AG04449 (cell line): ENCODE results near the gene PREX1.

ENCODE experiments used
- CTCF ChIA-PET: fragments of 350-600 bp; formaldehyde crosslinking; extraction: SDS; loops from one replicate; lab custom pipeline; 2021; ENCODE audit warnings: antibody characterized with exemption; lab: Yijun Ruan, JAX
- POLR2A ChIA-PET: fragments of 400-600, 350-600 bp; formaldehyde crosslinking; extraction: SDS; loops from one replicate; lab custom pipeline; 2020; ENCODE audit warnings: antibody characterized with exemption, inconsistent platforms; lab: Yijun Ruan, JAX
- DNase-seq: peaks from one replicate; pipeline ENCODE4 v3.0.0-alpha.2; 2010; ENCODE audit warnings: low read depth, low spot score
- H3K4me3 ChIP-seq: 2 replicates; pipeline ENCODE4 v1.5.1; 2011; ENCODE audit warnings: low read depth, mild to moderate bottlenecking, control low read depth, low read length
- TF ChIP-seq, protein P1 (sequence below): IDR thresholded peaks from one replicate; pipeline ENCODE4 v1.5.1; 2011; ENCODE audit warnings: mild to moderate bottlenecking, moderate library complexity, low read length, control low read depth, inconsistent platforms; ENCODE audit not compliant: insufficient read depth; ENCODE audit errors: missing control alignments

The PREX1 gene

DNA sequence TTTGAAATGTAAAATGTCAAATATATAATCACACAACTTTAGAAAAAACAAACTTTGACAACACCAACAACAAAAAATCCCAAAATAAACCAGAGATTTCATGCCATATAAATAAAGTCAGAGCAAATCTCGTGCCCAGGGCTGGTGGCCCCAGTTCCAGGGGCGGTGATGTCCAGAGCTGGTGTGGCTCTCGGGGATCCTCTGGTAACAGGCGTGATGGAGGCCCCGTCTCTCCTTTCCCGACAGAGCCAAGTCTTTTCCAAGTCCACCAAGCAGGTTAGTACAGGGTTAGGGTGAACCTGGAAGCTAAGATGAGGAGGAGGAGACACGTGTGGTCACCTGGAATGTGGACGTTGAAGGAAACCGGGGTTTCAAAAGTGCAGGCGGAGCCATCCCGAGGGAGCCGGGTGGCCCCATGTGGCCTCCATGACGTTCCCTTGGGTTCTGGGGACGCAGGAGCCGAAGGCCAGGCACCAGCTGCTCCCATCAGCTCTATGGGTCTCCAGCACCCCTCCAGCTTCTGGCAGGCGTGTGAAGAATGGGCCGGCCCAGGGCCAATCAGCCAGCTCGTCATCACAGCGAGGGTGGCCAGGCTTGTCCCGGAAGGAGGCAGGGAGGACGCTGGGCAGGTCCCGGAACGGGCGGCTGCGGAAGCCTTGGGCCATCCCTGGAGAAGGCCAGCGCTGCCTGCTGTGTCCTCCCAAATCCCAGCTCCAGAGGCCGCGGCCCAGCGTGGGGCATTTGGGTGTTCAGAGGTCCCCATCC is 202.5 kb downstream of the PREX1 start:
- H3K4me3 ChIP-seq: no peak overlapping the region
- TF ChIP-seq, protein P1, sequence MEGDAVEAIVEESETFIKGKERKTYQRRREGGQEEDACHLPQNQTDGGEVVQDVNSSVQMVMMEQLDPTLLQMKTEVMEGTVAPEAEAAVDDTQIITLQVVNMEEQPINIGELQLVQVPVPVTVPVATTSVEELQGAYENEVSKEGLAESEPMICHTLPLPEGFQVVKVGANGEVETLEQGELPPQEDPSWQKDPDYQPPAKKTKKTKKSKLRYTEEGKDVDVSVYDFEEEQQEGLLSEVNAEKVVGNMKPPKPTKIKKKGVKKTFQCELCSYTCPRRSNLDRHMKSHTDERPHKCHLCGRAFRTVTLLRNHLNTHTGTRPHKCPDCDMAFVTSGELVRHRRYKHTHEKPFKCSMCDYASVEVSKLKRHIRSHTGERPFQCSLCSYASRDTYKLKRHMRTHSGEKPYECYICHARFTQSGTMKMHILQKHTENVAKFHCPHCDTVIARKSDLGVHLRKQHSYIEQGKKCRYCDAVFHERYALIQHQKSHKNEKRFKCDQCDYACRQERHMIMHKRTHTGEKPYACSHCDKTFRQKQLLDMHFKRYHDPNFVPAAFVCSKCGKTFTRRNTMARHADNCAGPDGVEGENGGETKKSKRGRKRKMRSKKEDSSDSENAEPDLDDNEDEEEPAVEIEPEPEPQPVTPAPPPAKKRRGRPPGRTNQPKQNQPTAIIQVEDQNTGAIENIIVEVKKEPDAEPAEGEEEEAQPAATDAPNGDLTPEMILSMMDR: no peak
- ChIA-PET CTCF (interaction anchor here (0.7 to 14.5 kb wide), 5 partner anchors 8 to 960 kb away, joined by 3 to 422 read pairs (median 5); no protein-coding TSS in a partner anchor), POLR2A (no interaction called here)
- DNase-seq: no peak

DNA sequence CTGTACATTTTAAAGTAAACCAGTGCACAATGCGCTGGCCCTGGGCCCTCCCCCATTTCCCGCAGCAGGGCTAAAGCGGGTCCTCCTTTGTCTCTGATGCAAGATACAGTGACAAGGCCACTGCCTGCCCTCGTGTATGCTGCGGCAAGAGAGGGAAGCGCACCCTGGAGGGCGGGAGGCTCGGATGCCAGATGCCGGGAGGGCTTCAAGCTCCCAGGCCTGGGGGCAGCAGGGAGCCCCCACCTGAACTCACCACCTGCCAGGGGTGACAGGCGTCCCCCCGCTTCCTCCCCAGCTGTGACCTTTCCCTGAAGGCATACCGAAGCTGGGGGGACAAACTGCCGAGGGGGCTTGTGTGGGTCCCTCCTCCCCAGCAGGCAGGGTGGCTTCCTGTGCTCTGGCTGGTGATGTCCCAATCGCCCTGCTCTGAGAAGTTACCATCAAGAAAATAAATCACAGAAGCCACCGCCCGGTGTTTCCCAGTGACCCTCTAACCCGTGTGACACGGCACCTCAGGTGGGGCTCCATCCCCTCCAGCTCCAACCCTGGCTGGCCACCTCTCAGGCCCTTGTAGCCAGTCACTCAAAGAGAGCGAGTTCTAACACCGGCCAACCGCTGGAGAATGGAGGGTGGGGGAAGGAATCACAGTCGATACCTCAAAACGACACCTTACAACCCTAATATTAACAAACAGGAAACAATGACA is 203.3 kb downstream of the PREX1 start:
- TF ChIP-seq, protein P1: no peak
- ChIA-PET CTCF (interaction anchor here (0.7 to 14.5 kb wide), 8 partner anchors 8 to 960 kb away, joined by 3 to 422 read pairs (median 6); no protein-coding TSS in a partner anchor), POLR2A (no interaction called here)
- no peak overlapping the region for H3K4me3 ChIP-seq
- DNase-seq: no peak

DNA sequence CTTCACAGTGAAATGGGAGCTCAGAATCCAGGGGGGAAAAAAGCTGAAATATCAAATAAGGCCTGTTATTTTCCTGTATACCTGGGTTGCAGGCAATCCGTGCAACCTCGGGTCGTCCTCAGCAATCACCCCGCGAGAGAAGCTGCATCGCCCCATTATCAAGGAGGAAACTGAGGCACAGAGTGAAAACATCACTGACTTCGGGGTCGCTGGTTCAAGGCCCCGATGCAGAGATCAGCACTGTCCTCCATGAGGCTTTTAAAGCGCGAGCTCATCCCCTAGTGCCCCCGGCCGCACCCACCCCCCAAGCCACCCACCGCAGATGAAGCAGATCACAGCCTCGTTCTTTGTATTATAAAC is 203.9 kb downstream of the PREX1 start:
- no peak overlapping the region for H3K4me3 ChIP-seq
- CTCF ChIA-PET: interaction anchor here (1.1 to 14.5 kb wide), 6 partner anchors 9 to 959 kb away, joined by 3 to 422 read pairs (median 6); no protein-coding TSS in a partner anchor
- TF ChIP-seq, protein P1: no peak
- POLR2A ChIA-PET: no interaction called here
- no peak for DNase-seq

DNA sequence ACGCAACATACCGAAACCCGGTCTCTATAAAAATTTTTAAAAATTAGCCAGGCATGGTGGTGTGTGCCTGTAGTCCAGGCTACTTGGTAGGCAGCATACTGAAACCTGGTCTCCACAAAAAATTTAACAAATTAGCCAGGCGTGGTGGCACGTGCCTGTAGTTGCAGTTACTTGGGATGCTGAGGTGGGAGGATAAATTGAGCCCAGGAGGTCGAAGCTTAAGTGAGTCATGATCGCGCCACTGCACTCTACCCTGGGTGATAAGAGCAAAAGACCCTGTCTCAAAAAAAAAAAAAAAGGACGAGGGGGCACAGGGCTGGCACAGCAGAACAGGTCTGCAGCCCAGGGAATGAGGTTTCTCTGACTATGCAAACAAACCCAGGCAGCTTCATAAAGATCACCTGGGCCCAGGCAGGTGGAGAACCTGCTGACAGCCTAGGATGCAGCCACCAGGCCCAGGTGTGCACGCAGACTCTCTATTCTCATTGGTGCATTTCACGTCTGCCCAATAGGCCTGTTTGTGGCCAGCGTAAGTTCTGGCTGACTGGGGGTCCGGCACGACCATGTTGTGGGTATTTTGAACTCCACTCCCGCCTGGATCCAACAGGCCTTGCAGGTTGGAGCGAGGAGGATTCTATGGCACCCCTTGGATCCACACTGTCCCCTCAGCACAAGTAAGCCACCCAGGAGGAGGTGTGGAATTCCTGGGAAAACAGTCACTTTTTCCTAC is 204.5 kb downstream of the PREX1 start:
- POLR2A ChIA-PET: no interaction called here
- TF ChIP-seq, protein P1: no peak

DNA sequence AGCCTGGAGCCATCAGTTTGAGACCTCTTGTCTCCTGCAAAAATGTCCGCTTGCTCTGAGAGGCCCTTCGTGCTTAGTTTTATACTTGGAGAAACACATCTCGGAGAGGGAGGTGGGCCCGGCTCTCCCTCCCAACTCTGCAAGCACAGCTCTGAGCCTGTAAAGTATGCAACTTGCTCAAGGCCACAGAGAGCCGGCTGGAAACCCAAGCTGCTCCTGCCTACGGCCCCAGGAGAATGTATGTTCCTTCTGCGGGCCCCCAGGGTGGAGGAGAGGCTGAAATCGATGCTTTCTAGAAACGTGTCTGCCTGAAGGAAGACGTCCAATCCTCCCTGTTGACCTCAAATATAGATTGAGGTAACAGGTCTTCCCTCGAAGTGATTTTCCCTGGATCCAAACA is 205.4 kb downstream of the PREX1 start:
- DNase-seq: no peak
- no peak overlapping the region for H3K4me3 ChIP-seq
- ChIA-PET CTCF (interaction anchor here (1.5 to 14.5 kb wide), 11 partner anchors 9 to 957 kb away, joined by 4 to 422 read pairs (median 25); no protein-coding TSS in a partner anchor), POLR2A (no interaction called here)
- TF ChIP-seq, protein P1: no peak

More for the DNA sequence above, 204.5 kb downstream of the PREX1 start:
- CTCF ChIA-PET: interaction anchor here (1.1 to 14.5 kb wide), 6 partner anchors 9 to 958 kb away, joined by 3 to 422 read pairs (median 22); no protein-coding TSS in a partner anchor
- H3K4me3 ChIP-seq: no peak overlapping the region
- DNase-seq: no peak
